ENCODE results near the gene ABCG4. TPM values are rescaled to one million over a fixed set of nuclear protein-coding genes. Genes with fewer than 3 reads are reported as not detected.

The ABCG4 gene
- total RNA-seq, 1 donor from 2014 or later = 0.13 TPM

GRCh38 chr11:119153049-119153818, 4.4 kb downstream of the ABCG4 start:
- peaks cover 38% of the 10 kb centered on the region for H3K27me3 ChIP-seq (ENCODE audit: control insufficient read depth, insufficient read depth, low read length)
- TF ChIP-seq CTCF (IDR thresholded peaks at IDR 0.05; ENCODE audit: insufficient read depth, low read length, poor library complexity, severe bottlenecking) = no peak
- H3K36me3 ChIP-seq (ENCODE audit: control insufficient read depth, insufficient read depth, low read length) = no peaks in the 10 kb centered on the region
- no peak for DNase-seq (ENCODE audit: low read depth)
- no peak overlapping the region for H3K4me3 ChIP-seq (ENCODE audit: low read depth, low read length)

- no peak for DNase-seq (ENCODE audit: low read depth)
- peaks cover 30% of the 10 kb centered on the region for H3K27me3 ChIP-seq (ENCODE audit: control insufficient read depth, insufficient read depth, low read length)
- TF ChIP-seq CTCF (IDR thresholded peaks at IDR 0.05; ENCODE audit: insufficient read depth, low read length, poor library complexity, severe bottlenecking) = no peak
- H3K4me3 ChIP-seq (ENCODE audit: low read depth, low read length) = no peak overlapping the region
- no peaks in the 10 kb centered on the region for H3K36me3 ChIP-seq (ENCODE audit: control insufficient read depth, insufficient read depth, low read length)
Measured at GRCh38 chr11:119154178-119154577, 5.3 kb downstream of the ABCG4 start.

- DNase-seq (ENCODE audit: low read depth) = no peak
- H3K36me3 ChIP-seq (ENCODE audit: control insufficient read depth, insufficient read depth, low read length) = no peaks in the 10 kb centered on the region
- H3K4me3 ChIP-seq (ENCODE audit: low read depth, low read length) = no peak overlapping the region
- H3K27me3 ChIP-seq (ENCODE audit: control insufficient read depth, insufficient read depth, low read length) = peaks cover 15% of the 10 kb centered on the region
- TF ChIP-seq CTCF (IDR thresholded peaks at IDR 0.05; ENCODE audit: insufficient read depth, low read length, poor library complexity, severe bottlenecking) = peak; percentile 12
Measured at GRCh38 chr11:119155733-119156492, 7.1 kb downstream of the ABCG4 start.

GRCh38 chr11:119156496-119156895, 7.6 kb downstream of the ABCG4 start:
- DNase-seq (ENCODE audit: low read depth) = no peak
- peaks cover 14% of the 10 kb centered on the region for H3K27me3 ChIP-seq (ENCODE audit: control insufficient read depth, insufficient read depth, low read length)
- no peaks in the 10 kb centered on the region for H3K36me3 ChIP-seq (ENCODE audit: control insufficient read depth, insufficient read depth, low read length)
- no peak for TF ChIP-seq CTCF (IDR thresholded peaks at IDR 0.05; ENCODE audit: insufficient read depth, low read length, poor library complexity, severe bottlenecking)
- no peak overlapping the region for H3K4me3 ChIP-seq (ENCODE audit: low read depth, low read length)

- H3K27me3 ChIP-seq (ENCODE audit: control insufficient read depth, insufficient read depth, low read length) = peaks cover 12% of the 10 kb centered on the region
Measured at GRCh38 chr11:119157063-119157462, 8.2 kb downstream of the ABCG4 start.

More at GRCh38 chr11:119157063-119157462, 8.2 kb downstream of the ABCG4 start:
- no peak for TF ChIP-seq CTCF (IDR thresholded peaks at IDR 0.05; ENCODE audit: insufficient read depth, low read length, poor library complexity, severe bottlenecking)
- no peak overlapping the region for H3K4me3 ChIP-seq (ENCODE audit: low read depth, low read length)
- no peaks in the 10 kb centered on the region for H3K36me3 ChIP-seq (ENCODE audit: control insufficient read depth, insufficient read depth, low read length)
- no peak for DNase-seq (ENCODE audit: low read depth)

Data from kidney epithelial cell (primary cell).